GM12891 (cell line): ENCODE data around the gene P2RX4.

Source experiments
- POLR2A ChIP-seq: IDR thresholded peaks from 2 replicates; pipeline ENCODE4 v1.6.1; 2011; ENCODE audit warnings: low read depth, low read length, control low read depth
- POLR2AphosphoS5 ChIP-seq: IDR thresholded peaks from 2 replicates; pipeline ENCODE4 v1.6.1; 2011; ENCODE audit warnings: low read depth, low read length, control low read depth
- SPI1 ChIP-seq: IDR thresholded peaks from 2 replicates; pipeline ENCODE4 v1.6.1; 2011; ENCODE audit warnings: low read depth, low read length, control low read depth

DNA sequence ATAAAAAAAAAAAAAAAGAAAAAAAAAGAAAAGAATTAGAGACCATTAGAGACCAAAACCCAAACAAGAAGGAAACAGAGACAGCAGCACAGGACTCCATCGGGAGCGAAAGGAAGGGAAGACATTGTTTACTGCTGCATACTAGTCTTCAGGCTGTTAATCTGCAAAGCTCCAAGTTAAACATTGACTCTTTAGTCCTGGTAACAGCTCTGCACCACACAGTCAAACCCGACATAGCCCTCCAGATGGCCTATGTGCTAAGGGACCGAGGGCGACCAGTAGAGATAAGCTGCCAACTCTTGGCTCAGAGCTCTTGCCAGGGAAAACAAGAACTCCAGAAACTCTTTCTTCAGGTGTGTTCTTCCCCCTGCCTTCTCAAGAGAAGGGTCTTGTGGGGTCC is 7.8 kb downstream of the P2RX4 start:
- TF ChIP-seq POLR2A = no peak
- no peak for TF ChIP-seq SPI1
- no peak for TF ChIP-seq POLR2AphosphoS5
